Aorta (tissue), 5 donors: ENCODE measurements around the gene C1D. TPM values are rescaled to one million over a fixed set of nuclear protein-coding genes. Genes with fewer than 3 reads are reported as not detected.
A peak's percentile ranks its signal among the peaks of the same experiment; 100 is the strongest.

Experiments used
- ATAC-seq: fragments of 200-7000 bp; cut with Tn5 transposase; one replicate; pipeline ENCODE4 v1.9.1; 2022; ENCODE audit warnings: moderate library complexity; ENCODE audit not compliant: low FRiP score
- DNase-seq, 2 donors: peaks; one replicate each; pipeline ENCODE4 v3.0.0-alpha.2; 2020
- H3K27ac ChIP-seq, 2 donors: one replicate each; pipeline ENCODE4 v1.5.1; 2013; ENCODE audit warnings: low read length in 2 of 2, mild to moderate bottlenecking in 2 of 2, moderate library complexity in 2 of 2, control low read depth in 1 of 2, inconsistent platforms in 1 of 2, low read depth in 1 of 2
- H3K27me3 ChIP-seq, 2 donors: one replicate each; pipeline ENCODE4 v1.6.1; 2013; ENCODE audit warnings: control low read depth in 1 of 2, low read length in 1 of 2, mild to moderate bottlenecking in 1 of 2, moderate library complexity in 1 of 2; ENCODE audit not compliant: insufficient read depth in 2 of 2, control insufficient read depth in 1 of 2
- H3K36me3 ChIP-seq, 2 donors: one replicate each; pipeline ENCODE4 v1.6.1; 2013; ENCODE audit warnings: control low read depth in 1 of 2, low read length in 1 of 2, mild to moderate bottlenecking in 1 of 2; ENCODE audit not compliant: insufficient read depth in 2 of 2, control insufficient read depth in 1 of 2
- H3K4me1 ChIP-seq, 2 donors: one replicate each; pipeline ENCODE4 v1.6.1; 2013; ENCODE audit warnings: low read length in 2 of 2, control low read depth in 1 of 2, mild to moderate bottlenecking in 1 of 2, moderate library complexity in 1 of 2; ENCODE audit not compliant: insufficient read depth in 2 of 2, control insufficient read depth in 1 of 2
- H3K4me3 ChIP-seq, 2 donors: one replicate each; pipeline ENCODE4 v1.5.1; 2013; ENCODE audit warnings: low read length in 2 of 2, control low read depth in 1 of 2, mild to moderate bottlenecking in 1 of 2
- H3K9me3 ChIP-seq: one replicate; pipeline ENCODE4 v1.6.1; 2013; ENCODE audit warnings: mild to moderate bottlenecking, low read length; ENCODE audit not compliant: control insufficient read depth
- WGBS, 2 donors: extraction: QIAGEN DNeasy Blood & Tissue Kit; methylation state at CpG; one replicate each; pipeline ENCODE4 v1.1.7; 2013; 5-methylcytosine and 5-hydroxymethylcytosine counted together
- intact Hi-C, 2 donors: fragments of 100-400 bp; cut with DNase I; formaldehyde crosslinking; loops; one replicate each; pipeline versions ENCODE4 v1.14.2 to v1.15.0; 2022
- polyA plus RNA-seq, 2 donors: library from polyadenylated mRNA; stranded (reverse); fragments of 200-250 nt; gene quantifications; one replicate each; pipeline ENCODE4 v1.2.3, GENCODE V29; 2013
- total RNA-seq, 2 donors: library from RNA; stranded (reverse); fragmentation: NEBNext Ultra II Directional; extraction: Animal tissue kit (Norgen Biotek cat#: 25700); gene quantifications; one replicate each; pipeline ENCODE4 v1.2.1, GENCODE V29; 2021
- donor health status: healthy with polysubstance abuse.
- donor health status: Bipolar disorder and iron deficiency.
- donor health status: DM: no; HTN: no; CAD: no.
- donor health status: DM: no; HTN: no; CAD: no.
- donor health status: DM: yes; HTN: yes; CAD: no.

The C1D gene
- total and polyA plus RNA-seq, 4 donors: 19.9 to 33.3 (median 26.5) TPM

GRCh38 chr2:68031542-68032160 lies 31.2 kb downstream of the C1D start:
- H3K9me3 ChIP-seq: no peaks in the 10 kb centered on the region
- ATAC-seq (peak; percentile 64), DNase-seq (no peak)
- H3K36me3 ChIP-seq: no peaks in the 10 kb centered on the region
- H3K27me3 ChIP-seq: no peaks in the 10 kb centered on the region
- no peaks in the 10 kb centered on the region for H3K4me1 ChIP-seq
- no peak overlapping the region for H3K27ac ChIP-seq
- no peak overlapping the region for H3K4me3 ChIP-seq
- 40 to 42% methylated on average over 2 of the region's 2 CpGs for WGBS, 2 donors
- intact Hi-C loops: loop anchor here (5.0 to 10.0 kb wide), 5 partner anchors 184 to 1597 kb away; partner anchors contain the start of gene MEIS1 (in 1 of the 2)

- H3K27me3 ChIP-seq: no peaks in the 10 kb centered on the region
- intact Hi-C loops: loop anchor here (5.0 to 10.0 kb wide), 5 partner anchors 184 to 1596 kb away; partner anchors contain the start of gene MEIS1 (in 1 of the 2)
- no peak overlapping the region for H3K27ac ChIP-seq
- no peak overlapping the region for H3K4me3 ChIP-seq
- DNase-seq (no peak), ATAC-seq (no peak)
- no peaks in the 10 kb centered on the region for H3K4me1 ChIP-seq
- H3K9me3 ChIP-seq: no peaks in the 10 kb centered on the region
- no peaks in the 10 kb centered on the region for H3K36me3 ChIP-seq
These were observed 31.8 kb downstream of the C1D start for GRCh38 chr2:68031043-68031442.

GRCh38 chr2:68030529-68030928 lies 32.3 kb downstream of the C1D start:
- no peak overlapping the region for H3K27ac ChIP-seq
- DNase-seq (no peak), ATAC-seq (no peak)
- H3K4me3 ChIP-seq: no peak overlapping the region
- no peaks in the 10 kb centered on the region for H3K4me1 ChIP-seq
- intact Hi-C loops: loop anchor here (5.0 to 10.0 kb wide), 5 partner anchors 183 to 1596 kb away; partner anchors contain the start of gene MEIS1 (in 1 of the 2)
- WGBS, 2 donors: 93% methylated on average over 5 of the region's 5 CpGs
- H3K36me3 ChIP-seq: no peaks in the 10 kb centered on the region
- H3K9me3 ChIP-seq: no peaks in the 10 kb centered on the region
- H3K27me3 ChIP-seq: no peaks in the 10 kb centered on the region

GRCh38 chr2:68027959-68028358 lies 34.8 kb downstream of the C1D start:
- H3K4me3 ChIP-seq: no peak overlapping the region
- DNase-seq (no peak), ATAC-seq (no peak)
- H3K27me3 ChIP-seq: no peaks in the 10 kb centered on the region
- no peaks in the 10 kb centered on the region for H3K4me1 ChIP-seq
- no peak overlapping the region for H3K27ac ChIP-seq
- intact Hi-C loops: no loop called here
- no peaks in the 10 kb centered on the region for H3K9me3 ChIP-seq
- H3K36me3 ChIP-seq: no peaks in the 10 kb centered on the region

GRCh38 chr2:68024450-68024849 lies 38.4 kb downstream of the C1D start:
- H3K36me3 ChIP-seq: no peaks in the 10 kb centered on the region
- 95 to 98% methylated on average over 22 of the region's 22 CpGs for WGBS, 2 donors
- H3K27me3 ChIP-seq: no peaks in the 10 kb centered on the region
- no peaks in the 10 kb centered on the region for H3K9me3 ChIP-seq
- intact Hi-C loops: no loop called here
- no peak overlapping the region for H3K27ac ChIP-seq
- no peaks in the 10 kb centered on the region for H3K4me1 ChIP-seq
- ATAC-seq (no peak), DNase-seq (no peak)
- H3K4me3 ChIP-seq: no peak overlapping the region

GRCh38 chr2:68023904-68024303 lies 38.9 kb downstream of the C1D start:
- Histone ChIP-seq H3K27ac (no peak overlapping the region), H3K9me3 (no peaks in the 10 kb centered on the region), H3K4me3 (no peak overlapping the region), H3K4me1 (no peaks in the 10 kb centered on the region), H3K36me3 (no peaks in the 10 kb centered on the region), H3K27me3 (no peaks in the 10 kb centered on the region)
- DNase-seq (peak in 1 of 2 donors; percentile 71), ATAC-seq (peak; percentile 19)
- intact Hi-C loops: no loop called here
- 98 to 99% methylated on average over 16 of the region's 16 CpGs for WGBS, 2 donors

DNA sequence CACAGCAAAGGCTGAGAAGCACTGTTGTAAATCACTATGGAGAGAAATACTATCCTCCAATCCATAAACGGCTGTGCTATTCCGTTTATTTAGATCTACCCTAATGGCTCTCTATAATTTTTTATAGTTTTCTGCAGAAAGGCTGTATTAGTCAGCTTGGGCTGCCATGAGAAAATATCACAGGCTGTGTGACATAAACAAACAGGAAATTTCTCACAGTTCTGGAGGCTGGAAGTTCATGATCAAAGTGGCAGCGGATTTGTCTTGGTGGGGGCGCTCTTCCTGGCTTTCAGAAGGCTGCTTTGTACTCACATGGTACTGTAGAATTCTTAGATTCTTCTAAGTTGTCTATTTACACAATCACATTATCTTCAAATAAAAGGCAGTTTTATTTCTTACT lies 44.1 kb downstream of the C1D start:
- no peak for ATAC-seq
- Histone ChIP-seq H3K27ac (no peak overlapping the region), H3K4me1 (no peaks in the 10 kb centered on the region), H3K4me3 (no peak overlapping the region), H3K27me3 (no peaks in the 10 kb centered on the region), H3K9me3 (no peaks in the 10 kb centered on the region), H3K36me3 (no peaks in the 10 kb centered on the region)
- DNase-seq: no peak
- intact Hi-C loops: no loop called here
- 72 to 82% methylated on average over 4 of the region's 4 CpGs for WGBS, 2 donors

- Histone ChIP-seq H3K9me3 (no peaks in the 10 kb centered on the region), H3K4me1 (no peaks in the 10 kb centered on the region), H3K27ac (no peak overlapping the region), H3K4me3 (no peak overlapping the region), H3K27me3 (no peaks in the 10 kb centered on the region), H3K36me3 (no peaks in the 10 kb centered on the region)
- DNase-seq (no peak), ATAC-seq (no peak)
- intact Hi-C loops: no loop called here
- WGBS, 2 donors: 93 to 95% methylated on average over 5 of the region's 5 CpGs
These were observed 53.3 kb downstream of the C1D start for GRCh38 chr2:68009526-68009925.

- WGBS, 2 donors: 93 to 94% methylated on average over 8 of the region's 8 CpGs
- ATAC-seq: no peak
- Histone ChIP-seq H3K4me3 (no peak overlapping the region), H3K4me1 (no peaks in the 10 kb centered on the region), H3K36me3 (no peaks in the 10 kb centered on the region), H3K27me3 (no peaks in the 10 kb centered on the region), H3K27ac (no peak overlapping the region), H3K9me3 (no peaks in the 10 kb centered on the region)
- intact Hi-C loops: no loop called here
- DNase-seq: no peak
These were observed 62.5 kb downstream of the C1D start for GRCh38 chr2:68000170-68000825.
